ENCODE data around the gene HIVEP1. TPM values are rescaled to one million over a fixed set of nuclear protein-coding genes. Genes with fewer than 3 reads are reported as not detected.

The HIVEP1 gene
- total RNA-seq, 1 donor from 2014 or later = 69.4 TPM

DNA sequence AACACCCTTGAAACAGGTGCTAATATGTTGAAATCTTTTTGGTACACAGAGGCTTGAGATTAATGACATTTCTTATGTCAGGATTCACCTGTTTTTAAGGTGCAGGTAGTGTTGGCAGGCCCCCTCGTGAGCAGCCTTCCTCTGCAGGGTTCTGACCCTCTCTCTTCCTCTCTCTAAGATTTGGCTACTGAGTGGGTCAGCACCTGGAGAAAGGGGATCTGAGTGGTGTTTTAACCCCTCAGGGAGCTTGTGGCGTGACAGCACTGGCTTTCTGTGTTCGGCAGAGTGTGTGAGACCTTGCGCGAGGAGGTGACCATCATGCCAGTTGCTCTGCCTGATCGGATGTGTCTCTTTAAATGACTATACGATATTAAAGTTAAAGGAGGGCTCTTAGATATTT is 37.1 kb downstream of the HIVEP1 start:
- no peak overlapping the region for H3K27ac Mint-ChIP-seq

DNA sequence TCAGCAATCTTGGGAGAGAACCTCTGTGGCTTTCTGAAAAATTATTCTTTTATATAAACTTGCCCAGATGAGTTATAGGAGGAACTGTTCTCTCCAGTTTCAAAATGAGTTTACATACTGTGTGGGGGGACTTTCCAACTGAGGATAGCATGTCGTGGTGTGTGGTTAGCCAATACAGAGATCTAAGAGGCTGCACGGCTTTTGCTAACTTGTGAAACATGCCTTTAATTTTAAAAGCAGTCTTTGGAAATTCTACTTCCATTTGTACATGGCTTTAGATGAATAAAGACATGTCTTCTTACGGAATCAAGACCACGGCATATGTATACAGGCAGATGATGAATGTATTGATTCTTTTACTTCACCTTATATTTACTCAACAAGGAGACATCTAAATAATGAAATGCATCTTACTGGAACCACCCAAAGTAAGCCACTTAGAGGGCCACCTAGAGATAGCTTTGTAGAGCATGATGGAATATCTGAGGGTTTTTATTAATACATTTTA is 39.8 kb downstream of the HIVEP1 start:
- no peaks in the 10 kb centered on the region for H3K9me3 Mint-ChIP-seq
- no peak overlapping the region for H3K4me3 Mint-ChIP-seq
- TF ChIP-seq, protein P1, sequence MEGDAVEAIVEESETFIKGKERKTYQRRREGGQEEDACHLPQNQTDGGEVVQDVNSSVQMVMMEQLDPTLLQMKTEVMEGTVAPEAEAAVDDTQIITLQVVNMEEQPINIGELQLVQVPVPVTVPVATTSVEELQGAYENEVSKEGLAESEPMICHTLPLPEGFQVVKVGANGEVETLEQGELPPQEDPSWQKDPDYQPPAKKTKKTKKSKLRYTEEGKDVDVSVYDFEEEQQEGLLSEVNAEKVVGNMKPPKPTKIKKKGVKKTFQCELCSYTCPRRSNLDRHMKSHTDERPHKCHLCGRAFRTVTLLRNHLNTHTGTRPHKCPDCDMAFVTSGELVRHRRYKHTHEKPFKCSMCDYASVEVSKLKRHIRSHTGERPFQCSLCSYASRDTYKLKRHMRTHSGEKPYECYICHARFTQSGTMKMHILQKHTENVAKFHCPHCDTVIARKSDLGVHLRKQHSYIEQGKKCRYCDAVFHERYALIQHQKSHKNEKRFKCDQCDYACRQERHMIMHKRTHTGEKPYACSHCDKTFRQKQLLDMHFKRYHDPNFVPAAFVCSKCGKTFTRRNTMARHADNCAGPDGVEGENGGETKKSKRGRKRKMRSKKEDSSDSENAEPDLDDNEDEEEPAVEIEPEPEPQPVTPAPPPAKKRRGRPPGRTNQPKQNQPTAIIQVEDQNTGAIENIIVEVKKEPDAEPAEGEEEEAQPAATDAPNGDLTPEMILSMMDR (IDR thresholded peaks at IDR 0.05; ENCODE audit: unreplicated experiment) = no peak
- no peak for DNase-seq (ENCODE audit: low spot score in 2 of 2, unreplicated experiment in 2 of 2)
- no peaks in the 10 kb centered on the region for H3K27me3 Mint-ChIP-seq (ENCODE audit: low read depth)
- H3K4me1 Mint-ChIP-seq = peaks cover 6% of the 10 kb centered on the region
- H3K36me3 Mint-ChIP-seq = no peaks in the 10 kb centered on the region
- peak overlapping the region; percentile 36 for H3K27ac Mint-ChIP-seq

More for the DNA sequence above, 37.1 kb downstream of the HIVEP1 start:
- Mint-ChIP-seq H3K36me3 (no peaks in the 10 kb centered on the region), H3K4me1 (peaks cover 14% of the 10 kb centered on the region), H3K4me3 (no peak overlapping the region), H3K27me3 (ENCODE audit: low read depth) (no peaks in the 10 kb centered on the region), H3K9me3 (no peaks in the 10 kb centered on the region)
- TF ChIP-seq, protein P1 (IDR thresholded peaks at IDR 0.05; ENCODE audit: unreplicated experiment) = no peak
- DNase-seq (ENCODE audit: low spot score in 2 of 2, unreplicated experiment in 2 of 2) = no peak

DNA sequence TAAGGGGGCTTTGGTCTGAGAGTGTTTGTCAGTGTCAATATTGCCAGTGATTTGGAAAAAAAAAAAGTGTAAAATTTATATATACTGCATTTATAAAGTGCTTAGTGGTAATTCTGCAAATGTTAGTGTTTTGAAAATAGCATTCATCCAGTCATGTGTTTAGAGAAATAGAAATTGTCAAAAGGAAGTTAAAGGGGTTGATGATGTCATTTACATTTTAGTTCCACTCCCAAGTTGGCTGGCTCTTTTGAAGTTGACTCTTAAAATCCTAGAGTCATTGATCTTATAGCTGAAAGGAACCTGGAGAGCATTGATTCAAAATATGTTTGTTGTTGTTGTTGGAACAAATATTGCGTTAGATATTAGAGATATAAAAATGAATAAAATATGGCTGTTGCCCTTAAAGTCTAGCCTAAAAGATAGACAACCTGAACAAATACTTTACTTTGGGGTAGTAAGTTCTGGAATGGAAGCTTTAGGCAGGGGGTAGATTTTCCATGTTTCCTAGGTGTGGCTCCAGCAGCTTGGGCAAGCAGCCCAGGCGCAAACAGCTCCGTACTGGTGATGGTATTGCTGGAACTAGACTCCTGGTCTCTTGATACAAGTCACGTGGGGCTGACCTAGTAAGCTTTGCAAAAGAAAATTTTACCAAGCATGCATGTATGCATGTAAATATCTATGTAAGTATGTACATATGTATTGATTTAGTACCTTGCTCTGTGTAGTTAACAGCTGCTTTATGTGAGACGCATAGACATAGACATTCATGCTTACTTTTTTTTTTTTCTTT is 46.3 kb downstream of the HIVEP1 start:
- Mint-ChIP-seq H3K27ac (no peak overlapping the region), H3K4me3 (no peak overlapping the region), H3K9me3 (no peaks in the 10 kb centered on the region), H3K36me3 (no peaks in the 10 kb centered on the region), H3K4me1 (peaks cover 16% of the 10 kb centered on the region), H3K27me3 (ENCODE audit: low read depth) (no peaks in the 10 kb centered on the region)
- TF ChIP-seq, protein P1 (IDR thresholded peaks at IDR 0.05; ENCODE audit: unreplicated experiment) = no peak
- no peak for DNase-seq (ENCODE audit: low spot score in 2 of 2, unreplicated experiment in 2 of 2)

DNA sequence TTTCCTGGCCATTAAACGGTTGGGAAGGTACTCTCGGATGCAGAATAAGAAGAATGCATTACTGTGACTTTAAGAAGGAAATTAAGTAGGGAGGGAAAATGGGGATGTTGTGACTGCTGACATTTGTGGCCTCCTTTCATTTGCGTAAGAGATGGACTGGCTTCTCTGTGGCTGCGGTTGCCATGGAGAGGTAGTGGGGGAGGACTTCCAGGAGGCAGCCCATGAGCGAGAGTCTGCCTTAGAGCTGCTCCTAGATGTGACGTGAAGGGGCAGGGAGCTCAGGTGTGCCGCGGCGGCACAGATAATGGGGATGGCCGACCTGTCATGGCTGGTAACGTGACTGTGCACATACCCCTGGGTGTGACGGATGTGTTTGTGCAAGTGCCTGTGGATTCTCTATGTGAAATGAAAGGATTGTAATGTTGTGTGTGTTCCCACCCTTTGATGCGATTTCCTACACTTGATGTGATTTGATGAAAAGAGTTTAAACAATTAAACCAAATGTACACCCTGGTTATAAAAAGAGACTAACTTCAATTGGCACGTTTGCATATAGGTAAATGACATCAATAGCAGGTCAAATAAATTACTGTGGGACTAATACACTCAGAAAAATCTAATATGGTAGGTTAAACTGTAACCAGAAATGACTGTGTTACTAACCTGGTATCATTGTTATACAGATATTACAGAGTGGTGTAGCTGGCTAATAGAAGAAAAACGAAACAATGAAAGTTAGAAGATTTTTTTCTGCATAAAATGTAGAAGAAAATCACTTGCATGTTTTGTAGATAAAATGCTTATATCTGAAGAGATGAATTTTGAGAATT is 48.9 kb downstream of the HIVEP1 start:
- Mint-ChIP-seq H3K27me3 (ENCODE audit: low read depth) (no peaks in the 10 kb centered on the region), H3K27ac (no peak overlapping the region), H3K4me1 (peaks cover 25% of the 10 kb centered on the region), H3K9me3 (no peaks in the 10 kb centered on the region), H3K36me3 (no peaks in the 10 kb centered on the region), H3K4me3 (peak overlapping the region; percentile 18)
- TF ChIP-seq, protein P1 (IDR thresholded peaks at IDR 0.05; ENCODE audit: unreplicated experiment) = no peak
- DNase-seq (ENCODE audit: low spot score in 2 of 2, unreplicated experiment in 2 of 2) = no peak

DNA sequence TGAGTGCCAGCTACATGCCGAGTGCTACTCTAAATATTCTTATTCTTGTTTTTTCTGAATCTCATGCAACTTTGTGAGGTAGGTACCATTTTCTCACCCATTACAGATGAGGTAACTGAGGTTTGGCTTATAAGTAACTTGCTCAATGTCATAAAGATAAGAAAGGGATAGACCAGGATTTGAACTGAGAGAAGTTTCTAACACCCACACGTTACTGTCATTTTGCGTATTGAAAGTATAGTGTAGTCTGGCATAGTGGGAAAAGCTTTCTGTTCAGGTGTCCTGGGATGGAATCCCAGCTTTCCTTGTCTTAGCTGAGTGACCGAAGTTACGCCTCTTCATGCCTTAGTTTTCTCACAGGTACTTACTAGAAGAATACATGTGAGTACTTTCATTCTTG is 50.5 kb downstream of the HIVEP1 start:
- H3K36me3 Mint-ChIP-seq = no peaks in the 10 kb centered on the region
- no peak overlapping the region for H3K4me3 Mint-ChIP-seq
- no peaks in the 10 kb centered on the region for H3K27me3 Mint-ChIP-seq (ENCODE audit: low read depth)
- TF ChIP-seq, protein P1 (IDR thresholded peaks at IDR 0.05; ENCODE audit: unreplicated experiment) = no peak
- H3K4me1 Mint-ChIP-seq = peaks cover 30% of the 10 kb centered on the region
- H3K27ac Mint-ChIP-seq = no peak overlapping the region
- no peaks in the 10 kb centered on the region for H3K9me3 Mint-ChIP-seq
- DNase-seq (ENCODE audit: low spot score in 2 of 2, unreplicated experiment in 2 of 2) = no peak

Data from mesothelial cell of epicardium (in vitro differentiated cells).